GM19452 (cell line): Measurements from ENCODE around the gene CPEB3.
A peak's percentile ranks its signal among the peaks of the same experiment; 100 is the strongest.
"Not testable (repeated sequence)": the region's sequence is repeated elsewhere in the genome, so short reads cannot be mapped to it uniquely, and the experiment has no call there.

Source experiments
- ATAC-seq: cut with Tn5 transposase; IDR thresholded peaks from one replicate; pipeline ENCODE4 v1.9.1; 2021; ENCODE audit not compliant: unreplicated experiment

Gene CPEB3

GRCh38 chr10:92146781-92147180 is 144.1 kb downstream of the CPEB3 start:
- ATAC-seq = no peak

DNA sequence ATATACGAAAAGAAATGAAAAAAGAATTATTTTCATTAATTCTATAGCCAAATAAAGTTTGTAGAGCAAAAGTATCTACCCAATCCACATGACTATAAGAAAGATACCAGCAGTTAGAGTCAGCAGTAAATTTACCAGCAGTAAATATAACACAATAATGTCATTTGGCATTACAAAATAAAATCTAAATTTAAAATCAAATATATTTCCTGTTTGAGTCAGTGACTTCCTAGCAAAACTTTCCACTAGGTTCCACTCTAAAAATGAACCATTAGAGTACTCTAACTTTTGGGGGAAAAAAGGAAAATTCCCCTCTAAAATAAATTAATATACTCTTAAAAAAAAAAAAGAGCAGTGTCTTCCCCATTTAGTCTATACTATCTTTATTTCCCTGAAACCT is 144.8 kb downstream of the CPEB3 start:
- no peak for ATAC-seq

DNA sequence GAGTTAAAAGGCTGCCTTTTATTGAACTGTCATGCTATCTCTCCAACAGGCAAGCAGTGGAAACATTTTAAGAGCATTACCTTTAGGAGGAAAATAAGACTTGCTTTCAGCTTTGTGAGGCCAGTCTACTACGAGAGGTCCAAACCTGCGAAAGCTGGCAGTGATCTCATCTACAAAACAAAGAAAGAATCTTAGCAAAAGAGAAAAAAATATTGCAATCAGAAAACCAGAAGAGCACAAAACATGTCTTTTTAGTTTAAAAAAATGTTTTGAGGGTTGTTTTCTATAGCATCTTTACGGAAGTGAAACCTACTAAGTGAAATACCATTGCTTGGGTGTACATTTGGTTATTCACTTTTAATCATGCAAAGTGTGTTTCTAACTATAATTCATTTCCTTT is 147.9 kb downstream of the CPEB3 start:
- peak; percentile 76 for ATAC-seq

- peak; percentile 20 for ATAC-seq
These were observed 148.4 kb downstream of the CPEB3 start for GRCh38 chr10:92142512-92142911.

DNA sequence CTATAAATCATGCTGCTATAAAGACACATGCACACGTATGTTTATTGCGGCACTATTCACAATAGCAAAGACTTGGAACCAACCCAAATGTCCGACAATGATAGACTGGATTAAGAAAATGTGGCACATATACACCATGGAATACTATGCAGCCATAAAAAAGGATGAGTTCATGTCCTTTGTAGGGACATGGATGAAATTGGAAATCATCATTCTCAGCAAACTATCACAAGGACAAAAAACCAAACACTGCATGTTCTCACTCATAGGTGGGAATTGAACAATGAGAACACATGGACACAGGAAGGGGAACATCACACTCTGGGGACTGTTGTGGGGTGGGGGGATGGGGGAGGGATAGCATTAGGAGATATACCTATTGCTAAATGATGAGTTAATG is 149.7 kb downstream of the CPEB3 start:
- ATAC-seq = not testable (repeated sequence)

DNA sequence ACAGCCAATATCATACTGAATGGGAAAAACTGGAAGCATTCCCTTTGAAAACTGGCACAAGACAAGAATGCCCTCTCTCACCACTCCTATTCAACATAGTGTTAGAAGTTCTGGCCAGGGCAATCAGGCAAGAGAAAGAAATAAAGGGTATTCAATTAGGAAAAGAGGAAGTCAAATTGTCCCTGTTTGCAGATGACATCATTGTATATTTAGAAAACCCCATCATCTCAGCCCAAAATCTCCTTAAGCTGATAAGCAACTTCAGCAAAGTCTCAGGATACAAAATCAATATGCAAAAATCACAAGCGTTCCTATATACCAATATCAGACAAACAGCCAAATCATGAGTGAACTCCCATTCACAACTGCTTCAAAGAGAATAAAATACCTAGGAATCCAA is 156.8 kb downstream of the CPEB3 start:
- not testable (repeated sequence) for ATAC-seq

- ATAC-seq = no peak
These were observed 159.5 kb downstream of the CPEB3 start for GRCh38 chr10:92131275-92131820.

DNA sequence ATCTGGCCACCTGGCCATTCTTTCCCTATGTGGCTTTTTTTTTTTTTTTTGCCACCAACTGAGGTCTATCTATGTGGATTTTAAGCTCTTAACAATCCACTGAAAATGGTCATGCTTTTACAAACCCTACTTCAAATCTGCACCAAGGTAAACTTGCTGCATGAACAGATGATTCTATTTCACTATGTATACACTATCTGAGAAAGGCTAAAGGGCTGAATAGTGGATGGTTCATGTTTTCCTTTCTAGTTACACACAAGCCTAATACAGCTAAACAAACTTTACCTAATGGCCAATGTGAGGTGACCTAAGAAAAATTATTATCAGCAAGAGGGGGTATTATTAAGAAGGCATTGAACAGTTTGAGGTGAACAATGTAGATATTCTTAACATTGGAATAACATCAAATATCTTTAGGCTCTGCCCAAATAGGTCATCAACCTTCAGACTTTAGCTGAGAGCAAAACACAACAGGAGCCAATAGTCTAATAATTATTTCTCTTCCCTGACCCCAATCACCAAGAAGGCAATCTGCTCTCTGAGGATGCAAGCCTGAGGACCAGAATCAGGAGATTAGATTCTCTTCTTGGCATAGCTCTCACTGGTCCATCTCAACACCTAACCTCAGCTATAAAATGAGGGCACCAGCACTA is 160.1 kb downstream of the CPEB3 start:
- ATAC-seq = no peak

- no peak for ATAC-seq
These were observed 164.7 kb downstream of the CPEB3 start for GRCh38 chr10:92126100-92126650.

GRCh38 chr10:92125144-92125543 is 165.7 kb downstream of the CPEB3 start:
- no peak for ATAC-seq

- no peak for ATAC-seq
These were observed 166.2 kb downstream of the CPEB3 start for GRCh38 chr10:92124616-92125143.

- ATAC-seq = no peak
These were observed 166.9 kb downstream of the CPEB3 start for GRCh38 chr10:92124020-92124419.

- ATAC-seq = no peak
These were observed 167.9 kb downstream of the CPEB3 start for GRCh38 chr10:92122941-92123450.

- ATAC-seq = no peak
These were observed 169.0 kb downstream of the CPEB3 start for GRCh38 chr10:92121686-92122492.

GRCh38 chr10:92119340-92119739 is 171.5 kb downstream of the CPEB3 start:
- ATAC-seq = no peak

DNA sequence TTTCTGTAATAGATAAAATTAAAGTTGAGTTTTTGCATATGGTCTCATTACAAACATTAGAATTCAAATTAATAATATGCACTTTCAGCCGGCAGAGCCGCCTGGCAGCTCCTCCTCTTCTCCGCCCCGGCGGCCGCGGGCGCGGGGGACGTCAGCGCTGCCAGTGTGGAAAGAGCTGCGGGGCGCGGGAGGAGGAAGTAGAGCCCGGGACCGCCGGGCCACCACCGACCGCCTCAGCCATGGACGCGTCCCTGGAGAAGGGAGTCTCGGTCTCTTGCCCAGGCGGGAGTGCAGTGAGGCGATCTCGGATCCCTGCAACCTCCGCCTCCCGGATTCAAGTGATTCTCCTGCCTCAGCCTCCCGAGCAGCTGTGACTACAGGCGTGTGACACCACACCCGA is 176.0 kb downstream of the CPEB3 start:
- not testable (repeated sequence) for ATAC-seq

GRCh38 chr10:92113911-92114600 is 176.8 kb downstream of the CPEB3 start:
- ATAC-seq = no peak

DNA sequence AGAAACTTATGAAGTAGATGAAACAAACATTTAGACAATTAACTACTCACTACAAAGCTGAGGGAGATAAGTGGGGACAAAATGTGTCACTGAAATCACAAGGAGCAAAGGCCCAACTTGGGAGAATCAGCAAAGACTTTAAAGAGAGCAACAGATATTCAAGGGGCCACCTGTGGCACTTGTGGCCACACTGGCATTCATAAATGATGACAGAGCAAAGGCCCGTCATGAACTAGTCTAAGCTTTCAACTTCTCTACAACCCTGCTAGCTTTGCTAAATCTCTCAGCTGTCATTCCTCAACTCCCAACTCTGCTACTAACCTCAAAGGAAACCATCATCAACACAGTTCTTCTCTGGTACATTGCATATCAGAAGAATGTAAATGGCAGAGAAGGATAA is 178.4 kb downstream of the CPEB3 start:
- no peak for ATAC-seq

DNA sequence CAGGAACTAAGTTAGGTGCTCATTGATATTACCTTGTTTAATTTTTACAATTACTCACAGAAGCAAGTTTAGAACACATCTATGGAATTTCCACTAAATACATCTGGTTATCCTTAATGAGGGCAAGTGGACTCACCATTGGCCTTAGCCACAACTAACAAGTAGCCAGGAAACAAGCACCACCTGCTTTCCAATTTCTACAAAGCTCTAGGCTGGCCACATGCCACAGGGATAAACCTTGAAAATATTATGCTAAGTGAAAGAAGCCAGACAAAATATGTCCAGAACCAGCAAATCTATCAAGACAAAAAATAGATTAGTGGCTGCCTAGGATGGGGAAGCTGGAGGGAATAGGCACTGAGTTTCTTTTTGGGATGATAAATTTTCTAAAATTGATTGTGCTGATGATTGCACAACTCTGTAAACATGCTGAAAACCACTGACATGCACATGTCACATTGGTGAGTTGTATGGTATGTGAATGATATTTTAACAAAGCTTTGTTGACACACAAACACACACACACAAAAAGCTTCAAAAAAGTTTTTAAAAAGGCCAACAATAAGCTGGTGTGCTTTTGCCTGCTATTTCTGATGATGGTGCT is 179.4 kb downstream of the CPEB3 start:
- ATAC-seq = no peak

- no peak for ATAC-seq
These were observed 180.7 kb downstream of the CPEB3 start for GRCh38 chr10:92110039-92110794.
